ENCODE results near the gene PLCB4. TPM values are rescaled to one million over a fixed set of nuclear protein-coding genes. Genes with fewer than 3 reads are reported as not detected.

Gene PLCB4
- total RNA-seq, 2 experiments from 2014 or later: not detected

DNA sequence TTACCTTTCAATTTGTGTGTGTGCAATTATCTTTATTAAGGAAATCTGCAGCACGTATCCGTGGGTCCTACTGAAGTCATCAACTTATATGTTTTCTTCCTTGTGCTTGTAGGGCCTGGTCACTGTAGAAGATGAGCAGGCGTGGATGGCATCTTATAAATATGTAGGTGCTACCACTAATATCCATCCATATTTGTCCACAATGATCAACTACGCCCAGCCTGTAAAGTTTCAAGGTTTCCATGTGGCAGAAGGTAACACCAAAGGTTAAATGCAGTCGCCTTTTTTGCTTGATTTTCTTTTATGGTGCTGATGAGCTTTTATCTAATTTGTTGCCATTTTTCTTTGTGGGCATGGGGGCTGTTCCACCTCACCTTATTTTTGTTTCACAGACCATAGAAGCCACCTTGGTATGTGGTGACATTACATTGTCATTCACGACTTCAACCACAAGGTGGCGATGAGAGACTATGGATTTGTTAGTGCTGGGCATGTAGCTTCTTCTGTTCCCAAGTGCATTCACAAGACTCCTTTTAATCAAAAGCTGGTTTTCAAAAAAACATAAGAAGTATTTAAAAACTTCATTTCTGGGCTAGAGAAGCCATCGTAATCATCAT lies 339.0 kb downstream of the PLCB4 start:
- Histone ChIP-seq H3K4me1 (ENCODE audit: insufficient read depth, low read length, poor library complexity, severe bottlenecking) (no peaks in the 10 kb centered on the region), H3K9me3 (ENCODE audit: low read length) (no peaks in the 10 kb centered on the region), H3K27ac (ENCODE audit: low read depth, low read length, poor library complexity, severe bottlenecking) (no peak overlapping the region), H4K20me1 (ENCODE audit: insufficient read depth, low read length) (no peaks in the 10 kb centered on the region), H3K4me3 (ENCODE audit: low read depth, low read length, poor library complexity, severe bottlenecking) (no peak overlapping the region), H3K36me3 (ENCODE audit: insufficient read depth, low read length) (no peaks in the 10 kb centered on the region), H3K4me2 (ENCODE audit: low read length) (no peak overlapping the region), H2AFZ (ENCODE audit: low read length) (no peak overlapping the region), H3K79me2 (ENCODE audit: insufficient read depth, low read depth, low read length) (no peaks in the 10 kb centered on the region), H3K9me2 (ENCODE audit: insufficient read depth, low read length) (no peaks in the 10 kb centered on the region)
- DNase-seq (ENCODE audit: low spot score): peak; percentile 61
- intact Hi-C loops (cut with micrococcal nuclease; ENCODE audit: unreplicated experiment): loop anchor here (1.0 to 10.0 kb wide), 4 partner anchors 59 to 567 kb away; no protein-coding TSS in a partner anchor
- no TSS peak for BruUV-seq (replicated peaks)
- CTCF ChIA-PET (ENCODE audit: unreplicated experiment): interaction anchor here (1.6 to 2.1 kb wide), 2 partner anchors 195 to 202 kb away, joined by 3 to 7 read pairs; no protein-coding TSS in a partner anchor
- no peak for TF ChIP-seq EZH2phosphoT487 (IDR thresholded peaks at IDR 0.05; ENCODE audit: borderline replicate concordance, low read depth, low read length)
- peak; percentile 95 for TF ChIP-seq CTCF (conservative IDR thresholded peaks at IDR 0.05; ENCODE audit: low read length)
- POLR2A ChIA-PET: interaction anchor here (0.6 to 2.9 kb wide), 6 partner anchors 12 to 1336 kb away, joined by 4 to 7 read pairs (median 5); no protein-coding TSS in a partner anchor

DNA sequence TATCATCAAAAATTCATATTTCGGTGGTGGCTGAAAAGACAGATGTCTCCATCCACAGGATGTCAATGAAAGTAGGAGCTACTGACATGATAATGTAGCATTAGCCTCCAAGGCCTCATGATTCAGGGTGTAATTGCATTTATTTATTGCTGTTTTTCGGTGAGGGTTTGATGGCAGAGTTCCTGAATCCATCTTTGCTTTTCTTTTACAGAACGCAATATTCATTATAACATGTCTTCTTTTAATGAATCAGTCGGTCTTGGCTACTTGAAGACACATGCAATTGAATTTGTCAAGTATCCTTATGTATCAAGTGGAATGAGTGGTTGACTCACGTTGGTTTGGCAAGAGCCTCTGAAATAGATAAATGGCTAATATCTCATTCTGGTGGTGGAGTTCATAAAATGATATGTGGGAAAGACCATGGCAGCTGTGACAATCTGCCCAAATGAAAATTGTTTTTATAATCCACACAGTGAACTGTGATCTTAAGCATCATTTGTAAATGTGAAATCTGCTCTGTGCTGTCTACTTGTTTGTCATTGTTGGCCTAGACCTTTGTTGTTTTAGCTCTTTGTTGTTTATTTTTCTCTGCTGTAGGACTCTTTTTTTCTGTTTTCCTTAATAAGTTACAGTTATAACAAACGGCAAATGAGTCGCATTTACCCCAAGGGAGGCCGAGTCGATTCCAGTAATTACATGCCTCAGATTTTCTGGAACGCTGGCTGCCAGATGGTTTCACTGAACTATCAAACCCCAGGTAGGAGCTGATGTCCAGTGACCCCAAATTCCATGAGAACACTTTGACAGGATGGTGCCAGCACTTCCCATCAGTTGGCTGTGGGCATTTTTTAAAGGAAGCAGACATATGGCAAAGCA lies 339.8 kb downstream of the PLCB4 start:
- Histone ChIP-seq H3K4me3 (ENCODE audit: low read depth, low read length, poor library complexity, severe bottlenecking) (no peak overlapping the region), H3K4me2 (ENCODE audit: low read length) (no peak overlapping the region), H3K79me2 (ENCODE audit: insufficient read depth, low read depth, low read length) (no peaks in the 10 kb centered on the region), H3K36me3 (ENCODE audit: insufficient read depth, low read length) (no peaks in the 10 kb centered on the region), H3K4me1 (ENCODE audit: insufficient read depth, low read length, poor library complexity, severe bottlenecking) (no peaks in the 10 kb centered on the region), H4K20me1 (ENCODE audit: insufficient read depth, low read length) (no peaks in the 10 kb centered on the region), H2AFZ (ENCODE audit: low read length) (no peak overlapping the region), H3K27ac (ENCODE audit: low read depth, low read length, poor library complexity, severe bottlenecking) (no peak overlapping the region), H3K9me2 (ENCODE audit: insufficient read depth, low read length) (no peaks in the 10 kb centered on the region), H3K9me3 (ENCODE audit: low read length) (no peaks in the 10 kb centered on the region)
- TF ChIP-seq EZH2phosphoT487 (IDR thresholded peaks at IDR 0.05; ENCODE audit: borderline replicate concordance, low read depth, low read length) (no peak), CTCF (conservative IDR thresholded peaks at IDR 0.05; ENCODE audit: low read length) (peak; percentile 49; the same call in 1 of the 2 replicates)
- intact Hi-C loops (cut with micrococcal nuclease; ENCODE audit: unreplicated experiment): loop anchor here (1.0 to 10.0 kb wide), 4 partner anchors 59 to 566 kb away; no protein-coding TSS in a partner anchor
- no peak for DNase-seq (ENCODE audit: low spot score)
- POLR2A ChIA-PET: interaction anchor here (1.0 to 2.9 kb wide), 5 partner anchors 12 to 202 kb away, joined by 4 to 7 read pairs (median 5); no protein-coding TSS in a partner anchor
- CTCF ChIA-PET (ENCODE audit: unreplicated experiment): interaction anchor here (1.6 to 2.1 kb wide), 2 partner anchors 194 to 202 kb away, joined by 3 to 7 read pairs; no protein-coding TSS in a partner anchor
- no TSS peak for BruUV-seq (replicated peaks)

Data from OCI-LY7 (cell line).